HG03565 (cell line): ENCODE measurements around the gene MED31.
"Not testable (repeated sequence)": the region's sequence is repeated elsewhere in the genome, so short reads cannot be mapped to it uniquely, and the experiment has no call there.

Experiments used
- ATAC-seq: cut with Tn5 transposase; IDR thresholded peaks from one replicate; pipeline ENCODE4 v1.9.1; 2021; ENCODE audit warnings: mild to moderate bottlenecking, moderate library complexity; ENCODE audit not compliant: unreplicated experiment

Gene MED31

GRCh38 chr17:6627019-6627418 is 24.4 kb downstream of the MED31 start:
- ATAC-seq, result no peak

- no peak for ATAC-seq
These were observed 24.8 kb downstream of the MED31 start for GRCh38 chr17:6626616-6627015.

- no peak for ATAC-seq
These were observed 27.5 kb downstream of the MED31 start for GRCh38 chr17:6623941-6624340.

- ATAC-seq, result no peak
These were observed 40.2 kb downstream of the MED31 start for GRCh38 chr17:6611231-6611630.

- ATAC-seq, result no peak
These were observed 41.4 kb downstream of the MED31 start for GRCh38 chr17:6610011-6610410.

- no peak for ATAC-seq
These were observed 43.1 kb downstream of the MED31 start for GRCh38 chr17:6608321-6608720.

GRCh38 chr17:6605142-6605541 is 46.3 kb downstream of the MED31 start:
- ATAC-seq, result no peak

GRCh38 chr17:6603744-6604325 is 47.6 kb downstream of the MED31 start:
- ATAC-seq, result no peak

GRCh38 chr17:6602141-6602540 is 49.3 kb downstream of the MED31 start:
- ATAC-seq, result no peak

GRCh38 chr17:6599364-6599763 is 52.0 kb downstream of the MED31 start:
- ATAC-seq, result no peak

- no peak for ATAC-seq
These were observed 53.7 kb downstream of the MED31 start for GRCh38 chr17:6597727-6598126.

GRCh38 chr17:6596941-6597340 is 54.5 kb downstream of the MED31 start:
- no peak for ATAC-seq

GRCh38 chr17:6596511-6596910 is 54.9 kb downstream of the MED31 start:
- no peak for ATAC-seq

GRCh38 chr17:6596081-6596480 is 55.3 kb downstream of the MED31 start:
- no peak for ATAC-seq

GRCh38 chr17:6593371-6593770 is 58.0 kb downstream of the MED31 start:
- ATAC-seq, result not testable (repeated sequence)
